GM23338 (cell line): ENCODE measurements around the gene ACOT13. TPM values are rescaled to one million over a fixed set of nuclear protein-coding genes. Genes with fewer than 3 reads are reported as not detected.

Experiments used
- ATAC-seq: fragments of 200-7000 bp; cut with Tn5 transposase; 3 replicates; pipeline ENCODE4 v1.9.1; 2020
- DNase-seq: peaks from one replicate; pipeline ENCODE4 v3.0.0-alpha.2; 2015; ENCODE audit warnings: low spot score
- H2AFZ ChIP-seq: fragments of 200-600 bp; sonication (generic); 2 replicates; pipeline ENCODE4 v1.8.0; 2016; ENCODE audit warnings: antibody characterized with exemption, mild to moderate bottlenecking, moderate library complexity
- H3F3A ChIP-seq: fragments of 200-600 bp; sonication (generic); replicated peaks from 2 replicates; pipeline ENCODE4 v1.8.0; 2017; ENCODE audit warnings: antibody characterized with exemption, mixed run types, low read depth
- H3K27ac ChIP-seq: fragments of 200-600 bp; sonication (generic); 2 replicates; pipeline ENCODE4 v1.6.1; 2016; ENCODE audit warnings: low read depth
- H3K27me3 ChIP-seq: fragments of 200-600 bp; sonication (generic); 2 replicates; pipeline ENCODE4 v1.8.0; 2016; ENCODE audit warnings: mild to moderate bottlenecking, mixed run types, moderate library complexity; ENCODE audit not compliant: insufficient read depth
- H3K36me3 ChIP-seq: fragments of 200-600 bp; sonication (generic); 2 replicates; pipeline ENCODE4 v1.8.0; 2016; ENCODE audit warnings: mild to moderate bottlenecking; ENCODE audit not compliant: insufficient read depth
- H3K4me1 ChIP-seq: fragments of 200-600 bp; sonication (generic); 2 replicates; pipeline ENCODE4 v1.8.0; 2016; ENCODE audit warnings: mild to moderate bottlenecking, moderate library complexity; ENCODE audit not compliant: insufficient read depth
- H3K4me2 ChIP-seq: fragments of 200-600 bp; sonication (generic); 2 replicates; pipeline ENCODE4 v1.7.1; 2017; ENCODE audit warnings: mixed run types
- H3K4me3 ChIP-seq: fragments of 200-600 bp; sonication (generic); 2 replicates; pipeline ENCODE4 v1.6.1; 2016; ENCODE audit warnings: mixed run types
- H3K79me2 ChIP-seq: fragments of 200-600 bp; sonication (generic); replicated peaks from 2 replicates; pipeline ENCODE4 v1.8.0; 2017; ENCODE audit warnings: mild to moderate bottlenecking; ENCODE audit not compliant: insufficient read depth
- H3K9me2 ChIP-seq: fragments of 200-600 bp; sonication (generic); 2 replicates; pipeline ENCODE4 v1.8.0; 2017; ENCODE audit not compliant: insufficient read depth
- H4K20me1 ChIP-seq: fragments of 200-600 bp; sonication (generic); replicated peaks from 2 replicates; pipeline ENCODE4 v1.8.0; 2017; ENCODE audit warnings: mild to moderate bottlenecking; ENCODE audit not compliant: insufficient read depth
- H3K27ac Mint-ChIP-seq: 2 replicates; pipeline ENCODE4 v1.8.0; 2020; ENCODE audit warnings: inconsistent platforms, mild to moderate bottlenecking, moderate library complexity, mixed read lengths
- H3K27me3 Mint-ChIP-seq: 3 replicates; pipeline ENCODE4 v1.8.0; 2022; ENCODE audit warnings: low read depth, mild to moderate bottlenecking, moderate library complexity, mixed read lengths, inconsistent platforms; ENCODE audit not compliant: insufficient read depth, poor library complexity
- H3K36me3 Mint-ChIP-seq: 3 replicates; pipeline ENCODE4 v1.8.0; 2021; ENCODE audit warnings: low read depth, mild to moderate bottlenecking, inconsistent platforms, moderate library complexity, mixed read lengths
- H3K4me1 Mint-ChIP-seq: 3 replicates; pipeline ENCODE4 v1.8.0; 2020; ENCODE audit warnings: mild to moderate bottlenecking, inconsistent platforms, mixed read lengths
- H3K4me3 Mint-ChIP-seq: 3 replicates; pipeline ENCODE4 v1.8.0; 2021; ENCODE audit warnings: moderate library complexity, mild to moderate bottlenecking, inconsistent platforms, mixed read lengths
- H3K9me3 Mint-ChIP-seq: 3 replicates; pipeline ENCODE4 v1.8.0; 2020; ENCODE audit warnings: moderate library complexity, mild to moderate bottlenecking, inconsistent platforms, mixed read lengths
- CREB1 ChIP-seq: fragments of 250-450 bp; sonication (Bioruptor Pico); IDR thresholded peaks from 2 replicates; pipeline ENCODE4 v1.5.0; 2020; ENCODE audit warnings: low read depth, mild to moderate bottlenecking, moderate library complexity
- CTCF ChIP-seq, 2 experiments: fragments of 200-600 bp in 1 of 2; sonication (generic) in 1 of 2; conservative IDR thresholded peaks; 2 replicates each; pipeline versions ENCODE4 v1.5.1 to v1.6.1; 2016 to 2017; ENCODE audit warnings: antibody characterized with exemption in 2 of 2, low read depth in 2 of 2, mild to moderate bottlenecking in 2 of 2, moderate library complexity in 1 of 2
- EZH2 ChIP-seq: fragments of 200-600 bp; sonication (generic); IDR thresholded peaks from one replicate; pipeline ENCODE4 v1.8.0; 2017; ENCODE audit warnings: antibody characterized with exemption, mild to moderate bottlenecking, low read depth; ENCODE audit not compliant: unreplicated experiment
- NANOG ChIP-seq: IDR thresholded peaks from 2 replicates; pipeline ENCODE4 v1.6.1; 2016; ENCODE audit warnings: antibody characterized with exemption, borderline replicate concordance
- POLR2AphosphoS5 ChIP-seq: IDR thresholded peaks from 2 replicates; pipeline ENCODE4 v1.6.1; 2016; ENCODE audit warnings: antibody characterized with exemption, low read depth
- STAT1 ChIP-seq: IDR thresholded peaks from one replicate; pipeline ENCODE4 v1.6.1; 2016; ENCODE audit warnings: antibody characterized with exemption; ENCODE audit not compliant: unreplicated experiment
- ZNF114 ChIP-seq: fragments of 250-450 bp; sonication (Bioruptor Pico); IDR thresholded peaks from 2 replicates; pipeline ENCODE4 v1.5.0; 2020; ENCODE audit warnings: mild to moderate bottlenecking, moderate library complexity
- ZNF462 ChIP-seq: fragments of 250-450 bp; sonication (Bioruptor Pico); IDR thresholded peaks from 2 replicates; pipeline ENCODE4 v1.5.0; 2020; ENCODE audit warnings: mild to moderate bottlenecking, moderate library complexity
- polyA plus RNA-seq: library from polyadenylated mRNA; unstranded; fragments of >200 nt; fragmentation: Nextera tagmentation; extraction: Ambion mirVana; gene quantifications from 2 replicates; pipeline ENCODE4 v1.2.1, GENCODE V29; 2016
- total RNA-seq: library from RNA; depleted of rRNA; stranded (reverse); fragments of >200 nt; shearing (Covaris generic); gene quantifications from 2 replicates; pipeline ENCODE4 v1.2.3, GENCODE V29; 2014

ACOT13 gene
- total and polyA plus RNA-seq, 2 experiments from 2014 or later: 17.8 to 175 TPM

GRCh38 chr6:24655215-24655614, 11.7 kb upstream of the ACOT13 start:
- peaks cover 25% of the 10 kb centered on the region for H3K4me1 Mint-ChIP-seq
- no peaks in the 10 kb centered on the region for H3K9me3 Mint-ChIP-seq
- Histone ChIP-seq H3F3A (no peaks in the 10 kb centered on the region), H3K79me2 (peaks cover 39% of the 10 kb centered on the region), H2AFZ (no peak overlapping the region), H3K4me2 (no peak overlapping the region), H3K27me3 (no peaks in the 10 kb centered on the region), H3K4me1 (peaks cover 11% of the 10 kb centered on the region), H3K9me2 (no peaks in the 10 kb centered on the region), H3K27ac (no peak overlapping the region), H4K20me1 (no peaks in the 10 kb centered on the region), H3K36me3 (peaks cover 42% of the 10 kb centered on the region), H3K4me3 (no peak overlapping the region)
- peaks cover 53% of the 10 kb centered on the region for H3K36me3 Mint-ChIP-seq
- peak overlapping the region; percentile 45; the same call in 1 of the 2 replicates for H3K27ac Mint-ChIP-seq
- no peak overlapping the region for H3K4me3 Mint-ChIP-seq
- TF ChIP-seq NANOG: no peak
- no peak for TF ChIP-seq POLR2AphosphoS5
- no peak for TF ChIP-seq CTCF (conservative IDR thresholded peaks at IDR 0.05; ENCODE audit: low read depth in 2 of 2)
- no peak for TF ChIP-seq EZH2
- DNase-seq: no peak
- H3K27me3 Mint-ChIP-seq: no peaks in the 10 kb centered on the region
- no peak for ATAC-seq

- no peaks in the 10 kb centered on the region for H3K9me3 Mint-ChIP-seq
- H3K27ac Mint-ChIP-seq: peak overlapping the region; percentile 92
- H3K36me3 Mint-ChIP-seq: peaks cover 59% of the 10 kb centered on the region
Measured at GRCh38 chr6:24658573-24659560, 8.0 kb upstream of the ACOT13 start.

More at GRCh38 chr6:24658573-24659560, 8.0 kb upstream of the ACOT13 start:
- H3K4me2 ChIP-seq: 0 out of 2 replicates have a peak overlapping the region, but pooled peaks have one; percentile 7
- H2AFZ ChIP-seq: no peak overlapping the region
- H3K27me3 Mint-ChIP-seq: no peaks in the 10 kb centered on the region
- TF ChIP-seq CREB1 (CRISPR knock-in tag): 0 out of 2 replicates have a peak, but pooled peaks have one; percentile 5
- TF ChIP-seq ZNF114 (CRISPR knock-in tag): no peak
- TF ChIP-seq STAT1: no peak
- TF ChIP-seq ZNF462 (CRISPR knock-in tag): 0 out of 2 replicates have a peak, but pooled peaks have one; percentile 51
- H3K4me1 Mint-ChIP-seq: peaks cover 26% of the 10 kb centered on the region
- no peaks in the 10 kb centered on the region for H4K20me1 ChIP-seq
- H3K36me3 ChIP-seq: peaks cover 16% of the 10 kb centered on the region
- no peaks in the 10 kb centered on the region for H3K27me3 ChIP-seq
- no peaks in the 10 kb centered on the region for H3K9me2 ChIP-seq
- H3F3A ChIP-seq: no peaks in the 10 kb centered on the region
- peaks cover 62% of the 10 kb centered on the region for H3K79me2 ChIP-seq
- ATAC-seq (peak; percentile 94), DNase-seq (peak; percentile 91)
- no peak overlapping the region for H3K4me3 ChIP-seq
- H3K4me1 ChIP-seq: peaks cover 12% of the 10 kb centered on the region
- H3K4me3 Mint-ChIP-seq: no peak overlapping the region
- H3K27ac ChIP-seq: peak overlapping the region; percentile 65
